GM12878 (cell line): Measurements from ENCODE around the gene ATP13A1. TPM values are rescaled to one million over a fixed set of nuclear protein-coding genes. Genes with fewer than 3 reads are reported as not detected.
A peak's percentile ranks its signal among the peaks of the same experiment; 100 is the strongest.

Source experiments
- ATF7 ChIP-seq: fragments of 450-650 bp; IDR thresholded peaks from 2 replicates; pipeline ENCODE4 v1.6.1; 2016; ENCODE audit warnings: low read depth, mild to moderate bottlenecking
- CBX5 ChIP-seq: sonication (generic); IDR thresholded peaks from 2 replicates; pipeline ENCODE4 v1.6.1; 2016; ENCODE audit warnings: low read depth, moderate library complexity, mild to moderate bottlenecking, inconsistent platforms
- CHD4 ChIP-seq: fragments of 200-600 bp; sonication (generic); IDR thresholded peaks from 2 replicates; pipeline ENCODE4 v1.6.1; 2016; ENCODE audit warnings: mild to moderate bottlenecking
- ETV6 ChIP-seq, 2 experiments: fragments of 450-650 bp in 1 of 2; IDR thresholded peaks in 1 of 2; conservative IDR thresholded peaks in 1 of 2; 2 replicates each; pipeline ENCODE4 v1.6.1; 2014; ENCODE audit warnings: antibody characterized with exemption in 1 of 2, borderline replicate concordance in 1 of 2, low read depth in 1 of 2, mild to moderate bottlenecking in 1 of 2, moderate library complexity in 1 of 2
- FOXK2 ChIP-seq: fragments of 450-650 bp; IDR thresholded peaks from 2 replicates; pipeline ENCODE4 v1.6.1; 2017; ENCODE audit warnings: mild to moderate bottlenecking, moderate library complexity
- GABPA ChIP-seq: IDR thresholded peaks from 2 replicates; pipeline ENCODE4 v1.6.1; 2014; ENCODE audit warnings: antibody characterized with exemption, low read depth, mild to moderate bottlenecking, inconsistent platforms
- HDAC6 ChIP-seq: fragments of 200-600 bp; sonication (generic); IDR thresholded peaks from one replicate; pipeline ENCODE4 v1.8.0; 2017; ENCODE audit warnings: antibody characterized with exemption; ENCODE audit not compliant: unreplicated experiment
- KLF5 ChIP-seq: fragments of 450-650 bp; IDR thresholded peaks from 2 replicates; pipeline ENCODE4 v1.6.1; 2014; ENCODE audit warnings: mild to moderate bottlenecking; ENCODE audit not compliant: partially characterized antibody
- NR2C1 ChIP-seq: fragments of 450-650 bp; IDR thresholded peaks from 2 replicates; pipeline ENCODE4 v1.6.1; 2017; ENCODE audit warnings: antibody characterized with exemption, mild to moderate bottlenecking, moderate library complexity
- RAD51 ChIP-seq: fragments of 450-650 bp; IDR thresholded peaks from 2 replicates; pipeline ENCODE4 v1.6.1; 2016; ENCODE audit warnings: moderate library complexity, mild to moderate bottlenecking, inconsistent platforms
- SREBF2 ChIP-seq: IDR thresholded peaks from 2 replicates; pipeline ENCODE4 v1.6.1; 2012; ENCODE audit warnings: mild to moderate bottlenecking, low read length
- STAT1 ChIP-seq: fragments of 450-650 bp; conservative IDR thresholded peaks from 2 replicates; pipeline ENCODE4 v1.6.1; 2014; ENCODE audit warnings: antibody characterized with exemption, mild to moderate bottlenecking
- SUPT20H ChIP-seq: IDR thresholded peaks from 2 replicates; pipeline ENCODE4 v1.6.1; 2011; ENCODE audit warnings: low read depth, mild to moderate bottlenecking, low read length, moderate library complexity, borderline replicate concordance; ENCODE audit not compliant: control insufficient read depth
- TAF1 ChIP-seq: IDR thresholded peaks from 2 replicates; pipeline ENCODE4 v1.6.1; 2011; ENCODE audit warnings: mild to moderate bottlenecking, low read depth, low read length, borderline replicate concordance
- TARDBP ChIP-seq: IDR thresholded peaks from 2 replicates; pipeline ENCODE4 v1.6.1; 2016; ENCODE audit warnings: borderline replicate concordance
- TBL1XR1 ChIP-seq: IDR thresholded peaks from 2 replicates; pipeline ENCODE4 v1.6.1; 2012; ENCODE audit warnings: low read depth, low read length, improper control_type of control experiment
- YBX1 ChIP-seq: fragments of 450-650 bp; IDR thresholded peaks from 2 replicates; pipeline ENCODE4 v1.6.1; 2016; ENCODE audit warnings: antibody characterized with exemption
- polyA plus RNA-seq, 11 experiments: library from polyadenylated mRNA; depleted of rRNA in 4 of 11; unstranded in 6 of 11; stranded (reverse) in 5 of 11; fragments of >200 nt; fragmentation: Nextera tagmentation in 4 of 11; fragmentation: Illumina TruSeq in 1 of 11; extraction: Ambion mirVana in 4 of 11; extraction: Trizol in 1 of 11; gene quantifications; 1 replicate in 1 of 11; 2 replicates in 10 of 11; pipeline versions ENCODE4 v1.2.1 to v1.2.3, GENCODE V29; 2011 to 2016; ENCODE audit warnings: inconsistent platforms in 2 of 11, missing spikeins in 2 of 11, low read depth in 1 of 11
- total RNA-seq, 4 experiments: library from RNA; depleted of rRNA in 3 of 4; stranded (reverse); fragments of >200 nt in 3 of 4; fragmentation: Illumina TruSeq in 1 of 4; extraction: Trizol in 1 of 4; gene quantifications; 2 replicates each; pipeline versions ENCODE4 v1.2.1 to v1.2.3, GENCODE V29; 2013 to 2021
- TF ChIP-seq, protein P1 (sequence below): IDR thresholded peaks from 2 replicates; pipeline ENCODE4 v1.6.1; 2011; ENCODE audit warnings: borderline replicate concordance, low read depth, mild to moderate bottlenecking, moderate library complexity, mixed read lengths, low read length; ENCODE audit not compliant: insufficient read depth; ENCODE audit errors: extremely low read length
- TF ChIP-seq, protein P2 (sequence below): fragments of 450-650 bp; IDR thresholded peaks from 2 replicates; pipeline ENCODE4 v1.6.1; 2016; ENCODE audit warnings: mild to moderate bottlenecking
- TF ChIP-seq, protein P3 (sequence below): fragments of 150-350 bp; IDR thresholded peaks from 2 replicates; pipeline ENCODE4 v1.6.1; 2016; ENCODE audit warnings: low read depth, low read length
- TF ChIP-seq, protein P4 (sequence below): IDR thresholded peaks from 2 replicates; pipeline ENCODE4 v1.6.1; 2012; ENCODE audit warnings: mild to moderate bottlenecking, low read depth, low read length

The ATP13A1 gene
- total and polyA plus RNA-seq, 10 of the 15 experiments (the other 5 are each of a cell fraction or from before 2014, with no cell fraction given): 0.37 to 91.0 (median 29.8) TPM

DNA sequence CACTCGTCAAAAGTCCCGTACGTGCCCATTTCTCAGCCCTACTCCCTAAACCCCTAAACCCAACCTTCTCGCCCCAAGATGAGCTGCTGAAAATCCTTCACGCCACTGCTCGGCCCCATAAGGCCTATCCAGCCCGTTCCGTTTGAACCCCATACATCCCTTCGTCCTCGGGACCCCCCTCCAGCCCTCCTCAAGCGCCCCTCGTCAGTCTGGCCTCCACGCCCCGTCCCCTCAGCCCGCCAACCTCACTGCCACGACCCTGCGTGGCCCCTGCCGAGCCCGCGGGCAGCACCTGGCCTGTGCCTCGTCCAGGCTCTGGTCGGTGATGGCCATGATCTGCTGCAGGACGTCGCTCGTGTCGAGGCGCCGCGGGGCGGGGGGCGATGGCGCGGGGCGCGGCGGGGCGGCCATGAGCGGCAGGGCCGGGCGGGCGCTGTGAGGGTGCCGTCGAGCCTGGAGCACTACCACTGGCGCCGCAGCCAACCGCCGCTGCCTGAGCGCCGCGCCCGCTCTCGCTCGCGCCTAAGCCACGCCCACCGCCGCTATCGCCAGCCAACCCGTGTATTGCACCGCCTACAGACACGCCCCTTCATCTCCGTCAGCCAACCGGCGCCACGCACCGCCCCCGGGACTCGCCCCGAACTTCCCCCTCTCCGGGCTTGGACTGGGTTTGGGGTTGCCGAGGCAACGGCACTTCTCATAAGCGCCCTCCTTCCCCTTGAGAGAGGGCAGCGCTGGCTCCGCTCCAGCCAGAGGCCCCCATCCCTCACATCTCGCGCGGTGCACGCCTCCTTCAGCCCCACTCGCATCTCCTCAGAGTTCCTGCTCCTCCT, 45.0 kb downstream of the ATP13A1 start, which contains the start of gene PBX4 (continued):
- TF ChIP-seq TARDBP (no peak), FOXK2 (no peak), CHD4 (no peak), TAF1 (peak; percentile 55), CBX5 (no peak), ETV6 (conservative IDR thresholded peaks at IDR 0.05 in 1 of 2, IDR thresholded peaks at IDR 0.05 in 1 of 2; ENCODE audit: borderline replicate concordance in 1 of 2, low read depth in 1 of 2) (no peak), ATF7 (no peak), NR2C1 (no peak), RAD51 (no peak), TBL1XR1 (no peak), STAT1 (no peak), SUPT20H (no peak), HDAC6 (no peak), SREBF2 (no peak), YBX1 (no peak), KLF5 (no peak), GABPA (no peak)
- TF ChIP-seq, protein P1, sequence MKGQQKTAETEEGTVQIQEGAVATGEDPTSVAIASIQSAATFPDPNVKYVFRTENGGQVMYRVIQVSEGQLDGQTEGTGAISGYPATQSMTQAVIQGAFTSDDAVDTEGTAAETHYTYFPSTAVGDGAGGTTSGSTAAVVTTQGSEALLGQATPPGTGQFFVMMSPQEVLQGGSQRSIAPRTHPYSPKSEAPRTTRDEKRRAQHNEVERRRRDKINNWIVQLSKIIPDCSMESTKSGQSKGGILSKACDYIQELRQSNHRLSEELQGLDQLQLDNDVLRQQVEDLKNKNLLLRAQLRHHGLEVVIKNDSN: no peak
- TF ChIP-seq, protein P2, sequence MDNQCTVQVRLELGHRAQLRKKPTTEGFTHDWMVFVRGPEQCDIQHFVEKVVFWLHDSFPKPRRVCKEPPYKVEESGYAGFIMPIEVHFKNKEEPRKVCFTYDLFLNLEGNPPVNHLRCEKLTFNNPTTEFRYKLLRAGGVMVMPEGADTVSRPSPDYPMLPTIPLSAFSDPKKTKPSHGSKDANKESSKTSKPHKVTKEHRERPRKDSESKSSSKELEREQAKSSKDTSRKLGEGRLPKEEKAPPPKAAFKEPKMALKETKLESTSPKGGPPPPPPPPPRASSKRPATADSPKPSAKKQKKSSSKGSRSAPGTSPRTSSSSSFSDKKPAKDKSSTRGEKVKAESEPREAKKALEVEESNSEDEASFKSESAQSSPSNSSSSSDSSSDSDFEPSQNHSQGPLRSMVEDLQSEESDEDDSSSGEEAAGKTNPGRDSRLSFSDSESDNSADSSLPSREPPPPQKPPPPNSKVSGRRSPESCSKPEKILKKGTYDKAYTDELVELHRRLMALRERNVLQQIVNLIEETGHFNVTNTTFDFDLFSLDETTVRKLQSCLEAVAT: peak; percentile 94
- TF ChIP-seq, protein P3, sequence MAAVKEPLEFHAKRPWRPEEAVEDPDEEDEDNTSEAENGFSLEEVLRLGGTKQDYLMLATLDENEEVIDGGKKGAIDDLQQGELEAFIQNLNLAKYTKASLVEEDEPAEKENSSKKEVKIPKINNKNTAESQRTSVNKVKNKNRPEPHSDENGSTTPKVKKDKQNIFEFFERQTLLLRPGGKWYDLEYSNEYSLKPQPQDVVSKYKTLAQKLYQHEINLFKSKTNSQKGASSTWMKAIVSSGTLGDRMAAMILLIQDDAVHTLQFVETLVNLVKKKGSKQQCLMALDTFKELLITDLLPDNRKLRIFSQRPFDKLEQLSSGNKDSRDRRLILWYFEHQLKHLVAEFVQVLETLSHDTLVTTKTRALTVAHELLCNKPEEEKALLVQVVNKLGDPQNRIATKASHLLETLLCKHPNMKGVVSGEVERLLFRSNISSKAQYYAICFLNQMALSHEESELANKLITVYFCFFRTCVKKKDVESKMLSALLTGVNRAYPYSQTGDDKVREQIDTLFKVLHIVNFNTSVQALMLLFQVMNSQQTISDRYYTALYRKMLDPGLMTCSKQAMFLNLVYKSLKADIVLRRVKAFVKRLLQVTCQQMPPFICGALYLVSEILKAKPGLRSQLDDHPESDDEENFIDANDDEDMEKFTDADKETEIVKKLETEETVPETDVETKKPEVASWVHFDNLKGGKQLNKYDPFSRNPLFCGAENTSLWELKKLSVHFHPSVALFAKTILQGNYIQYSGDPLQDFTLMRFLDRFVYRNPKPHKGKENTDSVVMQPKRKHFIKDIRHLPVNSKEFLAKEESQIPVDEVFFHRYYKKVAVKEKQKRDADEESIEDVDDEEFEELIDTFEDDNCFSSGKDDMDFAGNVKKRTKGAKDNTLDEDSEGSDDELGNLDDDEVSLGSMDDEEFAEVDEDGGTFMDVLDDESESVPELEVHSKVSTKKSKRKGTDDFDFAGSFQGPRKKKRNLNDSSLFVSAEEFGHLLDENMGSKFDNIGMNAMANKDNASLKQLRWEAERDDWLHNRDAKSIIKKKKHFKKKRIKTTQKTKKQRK: no peak
- TF ChIP-seq, protein P4, sequence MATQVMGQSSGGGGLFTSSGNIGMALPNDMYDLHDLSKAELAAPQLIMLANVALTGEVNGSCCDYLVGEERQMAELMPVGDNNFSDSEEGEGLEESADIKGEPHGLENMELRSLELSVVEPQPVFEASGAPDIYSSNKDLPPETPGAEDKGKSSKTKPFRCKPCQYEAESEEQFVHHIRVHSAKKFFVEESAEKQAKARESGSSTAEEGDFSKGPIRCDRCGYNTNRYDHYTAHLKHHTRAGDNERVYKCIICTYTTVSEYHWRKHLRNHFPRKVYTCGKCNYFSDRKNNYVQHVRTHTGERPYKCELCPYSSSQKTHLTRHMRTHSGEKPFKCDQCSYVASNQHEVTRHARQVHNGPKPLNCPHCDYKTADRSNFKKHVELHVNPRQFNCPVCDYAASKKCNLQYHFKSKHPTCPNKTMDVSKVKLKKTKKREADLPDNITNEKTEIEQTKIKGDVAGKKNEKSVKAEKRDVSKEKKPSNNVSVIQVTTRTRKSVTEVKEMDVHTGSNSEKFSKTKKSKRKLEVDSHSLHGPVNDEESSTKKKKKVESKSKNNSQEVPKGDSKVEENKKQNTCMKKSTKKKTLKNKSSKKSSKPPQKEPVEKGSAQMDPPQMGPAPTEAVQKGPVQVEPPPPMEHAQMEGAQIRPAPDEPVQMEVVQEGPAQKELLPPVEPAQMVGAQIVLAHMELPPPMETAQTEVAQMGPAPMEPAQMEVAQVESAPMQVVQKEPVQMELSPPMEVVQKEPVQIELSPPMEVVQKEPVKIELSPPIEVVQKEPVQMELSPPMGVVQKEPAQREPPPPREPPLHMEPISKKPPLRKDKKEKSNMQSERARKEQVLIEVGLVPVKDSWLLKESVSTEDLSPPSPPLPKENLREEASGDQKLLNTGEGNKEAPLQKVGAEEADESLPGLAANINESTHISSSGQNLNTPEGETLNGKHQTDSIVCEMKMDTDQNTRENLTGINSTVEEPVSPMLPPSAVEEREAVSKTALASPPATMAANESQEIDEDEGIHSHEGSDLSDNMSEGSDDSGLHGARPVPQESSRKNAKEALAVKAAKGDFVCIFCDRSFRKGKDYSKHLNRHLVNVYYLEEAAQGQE: no peak
